OCI-LY1 (cell line): ENCODE results near the gene LTN1.

Experiments
- H2AFZ ChIP-seq: fragments of 200-600 bp; sonication (generic), shearing (Covaris generic); 2 replicates; pipeline ENCODE4 v1.6.0; 2014; ENCODE audit warnings: antibody characterized with exemption, mild to moderate bottlenecking, low read length
- H3F3A ChIP-seq: fragments of 200-600 bp; sonication (generic), shearing (Covaris generic); 2 replicates; pipeline ENCODE4 v1.6.0; 2014; ENCODE audit warnings: mild to moderate bottlenecking, antibody characterized with exemption, low read length, moderate library complexity; ENCODE audit not compliant: insufficient read depth
- H3K27ac ChIP-seq: fragments of 200-600 bp; sonication (generic); 2 replicates; pipeline ENCODE4 v1.5.1; 2014; ENCODE audit warnings: low read length, mixed run types, mild to moderate bottlenecking, low read depth; ENCODE audit not compliant: poor library complexity, severe bottlenecking
- H3K27me3 ChIP-seq: fragments of 200-600 bp; sonication (generic); 2 replicates; pipeline ENCODE4 v1.6.0; 2014; ENCODE audit warnings: antibody characterized with exemption, mild to moderate bottlenecking, low read length, moderate library complexity; ENCODE audit not compliant: insufficient read depth
- H3K36me3 ChIP-seq: fragments of 200-600 bp; sonication (generic); 2 replicates; pipeline ENCODE4 v1.6.1; 2014; ENCODE audit warnings: mild to moderate bottlenecking, antibody characterized with exemption, low read length, moderate library complexity, mixed read lengths; ENCODE audit not compliant: insufficient read depth
- H3K4me1 ChIP-seq: fragments of 200-600 bp; sonication (generic); 2 replicates; pipeline ENCODE4 v1.5.1; 2014; ENCODE audit warnings: mild to moderate bottlenecking, low read length, moderate library complexity; ENCODE audit not compliant: insufficient read depth, severe bottlenecking
- H3K4me2 ChIP-seq: fragments of 200-600 bp; sonication (generic), shearing (Covaris generic); 2 replicates; pipeline ENCODE4 v1.6.1; 2014; ENCODE audit warnings: low read length
- H3K4me3 ChIP-seq: fragments of 200-600 bp; sonication (generic); 2 replicates; pipeline ENCODE4 v1.5.1; 2014; ENCODE audit warnings: low read length, low read depth, mild to moderate bottlenecking, mixed read lengths; ENCODE audit not compliant: poor library complexity, severe bottlenecking
- H3K79me2 ChIP-seq: fragments of 200-600 bp; shearing (Covaris generic); 2 replicates; pipeline ENCODE4 v1.6.1; 2016; ENCODE audit warnings: mixed run types, low read length, mixed read lengths; ENCODE audit not compliant: insufficient read depth
- H3K9ac ChIP-seq: fragments of 200-600 bp; sonication (generic), shearing (Covaris generic); 2 replicates; pipeline ENCODE4 v1.6.1; 2014; ENCODE audit warnings: mild to moderate bottlenecking, low read length, mixed read lengths
- H3K9me2 ChIP-seq: fragments of 200-600 bp; sonication (generic), shearing (Covaris generic); 2 replicates; pipeline ENCODE4 v1.6.1; 2014; ENCODE audit warnings: low read depth, mild to moderate bottlenecking, low read length, mixed read lengths
- H3K9me3 ChIP-seq: fragments of 200-600 bp; shearing (Covaris generic); 2 replicates; pipeline ENCODE4 v1.6.1; 2014; ENCODE audit warnings: low read length, mixed read lengths
- H4K20me1 ChIP-seq: fragments of 200-600 bp; sonication (generic), shearing (Covaris generic); 2 replicates; pipeline ENCODE4 v1.6.0; 2016; ENCODE audit warnings: mild to moderate bottlenecking, low read length; ENCODE audit not compliant: insufficient read depth
- EZH2 ChIP-seq: fragments of 200-600 bp; sonication (generic), shearing (Covaris generic); IDR thresholded peaks from 2 replicates; pipeline ENCODE4 v1.8.0; 2017; ENCODE audit warnings: borderline replicate concordance, mixed run types, mild to moderate bottlenecking, antibody characterized with exemption, low read length, moderate library complexity, mixed read lengths
- TF ChIP-seq, protein P1 (sequence below): fragments of 200-600 bp; sonication (generic), shearing (Covaris generic); IDR thresholded peaks from 2 replicates; pipeline ENCODE4 v1.5.1; 2017; ENCODE audit warnings: mild to moderate bottlenecking, antibody characterized with exemption, low read length, moderate library complexity, mixed read lengths

The LTN1 gene

DNA sequence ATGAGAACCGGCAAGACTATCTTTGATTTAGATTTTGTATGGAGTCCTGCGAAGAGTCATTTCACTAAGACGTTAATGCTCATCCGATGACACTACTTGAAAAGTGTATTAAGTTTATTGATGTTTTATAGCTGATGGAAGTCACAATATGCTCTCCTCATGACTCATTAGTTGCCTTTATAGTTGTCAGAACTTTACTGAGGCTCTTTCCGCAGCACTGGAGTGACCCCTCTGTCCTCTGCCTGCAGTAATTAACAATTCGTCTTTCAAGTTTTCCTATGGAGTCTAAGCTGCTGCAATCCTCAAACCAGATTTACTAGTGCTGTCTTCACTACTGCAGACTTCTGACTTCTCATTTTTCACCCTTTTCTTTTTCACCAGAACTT lies 32.6 kb upstream of the LTN1 start:
- Histone ChIP-seq H3K4me1 (peaks cover 21% of the 10 kb centered on the region), H3K9ac (peak overlapping the region; percentile 86), H3K4me2 (peak overlapping the region; percentile 83), H3K27me3 (no peaks in the 10 kb centered on the region), H3K27ac (no peak overlapping the region), H3F3A (no peaks in the 10 kb centered on the region), H3K9me3 (no peaks in the 10 kb centered on the region), H3K4me3 (peak overlapping the region; percentile 85), H3K9me2 (no peaks in the 10 kb centered on the region), H4K20me1 (no peaks in the 10 kb centered on the region), H3K79me2 (peaks cover 30% of the 10 kb centered on the region), H2AFZ (no peak overlapping the region), H3K36me3 (peaks cover 12% of the 10 kb centered on the region)
- TF ChIP-seq EZH2: no peak
- TF ChIP-seq, protein P1, sequence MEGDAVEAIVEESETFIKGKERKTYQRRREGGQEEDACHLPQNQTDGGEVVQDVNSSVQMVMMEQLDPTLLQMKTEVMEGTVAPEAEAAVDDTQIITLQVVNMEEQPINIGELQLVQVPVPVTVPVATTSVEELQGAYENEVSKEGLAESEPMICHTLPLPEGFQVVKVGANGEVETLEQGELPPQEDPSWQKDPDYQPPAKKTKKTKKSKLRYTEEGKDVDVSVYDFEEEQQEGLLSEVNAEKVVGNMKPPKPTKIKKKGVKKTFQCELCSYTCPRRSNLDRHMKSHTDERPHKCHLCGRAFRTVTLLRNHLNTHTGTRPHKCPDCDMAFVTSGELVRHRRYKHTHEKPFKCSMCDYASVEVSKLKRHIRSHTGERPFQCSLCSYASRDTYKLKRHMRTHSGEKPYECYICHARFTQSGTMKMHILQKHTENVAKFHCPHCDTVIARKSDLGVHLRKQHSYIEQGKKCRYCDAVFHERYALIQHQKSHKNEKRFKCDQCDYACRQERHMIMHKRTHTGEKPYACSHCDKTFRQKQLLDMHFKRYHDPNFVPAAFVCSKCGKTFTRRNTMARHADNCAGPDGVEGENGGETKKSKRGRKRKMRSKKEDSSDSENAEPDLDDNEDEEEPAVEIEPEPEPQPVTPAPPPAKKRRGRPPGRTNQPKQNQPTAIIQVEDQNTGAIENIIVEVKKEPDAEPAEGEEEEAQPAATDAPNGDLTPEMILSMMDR: no peak

DNA sequence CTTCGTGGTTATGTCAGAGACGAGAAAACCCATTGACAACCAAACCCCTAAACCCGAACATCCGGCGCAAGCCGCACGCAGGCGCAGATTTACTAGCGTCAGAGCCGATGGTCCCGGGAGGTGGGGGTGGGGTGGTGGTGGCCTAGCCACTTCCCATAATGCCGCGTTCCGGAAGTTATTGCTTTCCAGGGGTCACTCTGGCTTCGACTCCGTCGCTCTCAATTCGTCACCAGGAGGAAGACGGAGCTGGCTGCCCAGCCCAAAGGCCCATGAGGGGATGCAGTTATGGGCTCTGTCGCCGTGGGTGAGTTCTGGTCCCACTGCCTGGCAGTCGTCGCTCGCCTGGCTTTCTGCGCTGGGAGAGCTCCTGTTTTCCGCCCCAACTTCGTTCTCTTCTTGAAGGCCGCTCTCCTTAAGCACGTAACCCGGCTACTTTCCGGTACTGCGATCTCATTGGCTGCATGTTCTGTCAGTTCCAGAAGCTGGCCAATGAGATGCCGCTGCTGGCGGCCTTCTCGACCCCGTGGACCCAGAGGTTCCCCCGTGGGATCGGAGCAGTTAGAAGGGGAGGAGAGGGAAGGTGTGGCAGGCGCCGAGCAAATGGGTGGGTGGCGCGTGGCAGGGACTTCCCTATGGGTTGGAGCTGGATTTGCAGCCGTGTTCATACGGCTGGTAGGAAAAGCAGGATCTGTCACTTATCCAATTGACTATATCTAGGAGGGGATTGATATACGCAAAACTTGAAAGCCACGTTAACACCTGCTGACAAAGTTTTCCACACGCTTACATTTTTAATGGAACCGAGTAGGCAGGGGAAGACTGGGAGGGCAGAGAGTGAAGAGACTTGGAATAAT lies 32.0 kb upstream of the LTN1 start, which contains the start of gene USP16:
USP16 (plus strand) TSS at position 195 of the 854 bp plus-strand sequence. CDS start 3,246 bp downstream, outside the sequence.
- peaks cover 30% of the 10 kb centered on the region for H3K79me2 ChIP-seq
- peak within 1 kb of the TSS; percentile 85 for H3K4me3 ChIP-seq
- H3K36me3 ChIP-seq: peaks cover 7% of the 10 kb centered on the region
- no peaks in the 10 kb centered on the region for H3F3A ChIP-seq
- peak within 1 kb of the TSS; percentile 78 for H3K27ac ChIP-seq
- no peaks in the 10 kb centered on the region for H3K9me3 ChIP-seq
- TF ChIP-seq, protein P1: no peak
- no peak for TF ChIP-seq EZH2
- no peak within 1 kb of the TSS for H2AFZ ChIP-seq
- no peaks in the 10 kb centered on the region for H3K27me3 ChIP-seq
- H3K9me2 ChIP-seq: no peaks in the 10 kb centered on the region
- H3K4me1 ChIP-seq: peaks cover 27% of the 10 kb centered on the region
- H3K9ac ChIP-seq: peak within 1 kb of the TSS; percentile 86
- H3K4me2 ChIP-seq: peak within 1 kb of the TSS; percentile 83
- H4K20me1 ChIP-seq: no peaks in the 10 kb centered on the region

DNA sequence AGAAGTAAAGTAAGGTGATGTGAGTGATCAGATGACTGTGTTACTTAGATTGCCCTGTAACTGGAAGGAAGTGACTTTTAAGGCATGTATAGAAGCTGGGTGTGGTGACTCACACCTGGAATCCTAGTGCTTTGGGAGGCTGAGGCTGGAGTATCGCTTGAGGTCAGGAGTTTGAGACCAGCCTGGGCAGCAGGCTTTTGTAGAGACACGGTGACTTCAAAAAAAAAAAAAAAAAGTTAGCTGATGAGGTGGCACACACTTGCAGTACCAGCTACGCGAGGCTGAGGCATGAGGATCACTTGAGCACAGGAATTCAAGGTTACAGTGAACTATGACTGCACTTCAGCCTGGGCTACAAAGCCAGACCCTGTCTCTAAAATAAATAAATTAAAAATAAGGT lies 29.5 kb upstream of the LTN1 start:
- Histone ChIP-seq H3K36me3 (no peaks in the 10 kb centered on the region), H3K27ac (no peak overlapping the region), H3K9ac (no peak overlapping the region), H3K9me3 (no peaks in the 10 kb centered on the region), H4K20me1 (no peaks in the 10 kb centered on the region), H3K79me2 (peaks cover 39% of the 10 kb centered on the region), H3F3A (no peaks in the 10 kb centered on the region), H3K27me3 (no peaks in the 10 kb centered on the region), H3K9me2 (no peaks in the 10 kb centered on the region), H3K4me2 (no peak overlapping the region), H3K4me3 (no peak overlapping the region), H3K4me1 (peaks cover 39% of the 10 kb centered on the region), H2AFZ (no peak overlapping the region)
- no peak for TF ChIP-seq EZH2
- TF ChIP-seq, protein P1: no peak
